Endothelial cell (in vitro differentiated cells): ENCODE data around the gene LRCOL1. TPM values are rescaled to one million over a fixed set of nuclear protein-coding genes. Genes with fewer than 3 reads are reported as not detected.

Experiments
- DNase-seq: peaks from one replicate; pipeline ENCODE4 v3.0.0; 2021; ENCODE audit warnings: low spot score
- H3K27ac Mint-ChIP-seq: one replicate; pipeline ENCODE4 v1.8.0; 2021; ENCODE audit warnings: mixed read lengths, inconsistent platforms; ENCODE audit not compliant: unreplicated experiment
- H3K27me3 Mint-ChIP-seq: one replicate; pipeline ENCODE4 v1.8.0; 2021; ENCODE audit warnings: mild to moderate bottlenecking, moderate library complexity, mixed read lengths, inconsistent platforms; ENCODE audit not compliant: unreplicated experiment
- H3K36me3 Mint-ChIP-seq: one replicate; pipeline ENCODE4 v1.8.0; 2021; ENCODE audit warnings: mild to moderate bottlenecking, low read depth, mixed read lengths, inconsistent platforms; ENCODE audit not compliant: unreplicated experiment
- H3K4me1 Mint-ChIP-seq: one replicate; pipeline ENCODE4 v1.8.0; 2021; ENCODE audit warnings: mild to moderate bottlenecking, mixed read lengths, inconsistent platforms; ENCODE audit not compliant: unreplicated experiment
- H3K4me3 Mint-ChIP-seq: one replicate; pipeline ENCODE4 v1.8.0; 2021; ENCODE audit warnings: mild to moderate bottlenecking, mixed read lengths, inconsistent platforms; ENCODE audit not compliant: unreplicated experiment
- H3K9me3 Mint-ChIP-seq: one replicate; pipeline ENCODE4 v1.8.0; 2021; ENCODE audit warnings: mixed read lengths, inconsistent platforms; ENCODE audit not compliant: unreplicated experiment
- total RNA-seq: library from RNA; stranded (reverse); fragmentation: NEBNext Ultra II Directional; extraction: Animal tissue kit (Norgen Biotek cat#: 25700); gene quantifications from one replicate; pipeline ENCODE4 v1.2.1, GENCODE V29; 2021; ENCODE audit not compliant: unreplicated experiment
- TF ChIP-seq, protein P1 (sequence below): fragments of 200-600 bp; sonication (generic); IDR thresholded peaks from one replicate; pipeline ENCODE4 v1.5.0; 2021; ENCODE audit warnings: antibody characterized with exemption; ENCODE audit not compliant: unreplicated experiment

The LRCOL1 gene
- total RNA-seq, 1 donor from 2014 or later: not detected

GRCh38 chr12:132566516-132567131, 43.8 kb downstream of the LRCOL1 start:
- DNase-seq: no peak
- Mint-ChIP-seq H3K36me3 (peaks cover 4% of the 10 kb centered on the region), H3K4me1 (no peaks in the 10 kb centered on the region), H3K27ac (no peak overlapping the region), H3K27me3 (peaks cover 8% of the 10 kb centered on the region), H3K4me3 (no peak overlapping the region), H3K9me3 (no peaks in the 10 kb centered on the region)
- TF ChIP-seq, protein P1, sequence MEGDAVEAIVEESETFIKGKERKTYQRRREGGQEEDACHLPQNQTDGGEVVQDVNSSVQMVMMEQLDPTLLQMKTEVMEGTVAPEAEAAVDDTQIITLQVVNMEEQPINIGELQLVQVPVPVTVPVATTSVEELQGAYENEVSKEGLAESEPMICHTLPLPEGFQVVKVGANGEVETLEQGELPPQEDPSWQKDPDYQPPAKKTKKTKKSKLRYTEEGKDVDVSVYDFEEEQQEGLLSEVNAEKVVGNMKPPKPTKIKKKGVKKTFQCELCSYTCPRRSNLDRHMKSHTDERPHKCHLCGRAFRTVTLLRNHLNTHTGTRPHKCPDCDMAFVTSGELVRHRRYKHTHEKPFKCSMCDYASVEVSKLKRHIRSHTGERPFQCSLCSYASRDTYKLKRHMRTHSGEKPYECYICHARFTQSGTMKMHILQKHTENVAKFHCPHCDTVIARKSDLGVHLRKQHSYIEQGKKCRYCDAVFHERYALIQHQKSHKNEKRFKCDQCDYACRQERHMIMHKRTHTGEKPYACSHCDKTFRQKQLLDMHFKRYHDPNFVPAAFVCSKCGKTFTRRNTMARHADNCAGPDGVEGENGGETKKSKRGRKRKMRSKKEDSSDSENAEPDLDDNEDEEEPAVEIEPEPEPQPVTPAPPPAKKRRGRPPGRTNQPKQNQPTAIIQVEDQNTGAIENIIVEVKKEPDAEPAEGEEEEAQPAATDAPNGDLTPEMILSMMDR: no peak

GRCh38 chr12:132565365-132565764, 45.0 kb downstream of the LRCOL1 start:
- Mint-ChIP-seq H3K27ac (no peak overlapping the region), H3K9me3 (no peaks in the 10 kb centered on the region), H3K4me3 (no peak overlapping the region), H3K27me3 (peaks cover 8% of the 10 kb centered on the region), H3K4me1 (no peaks in the 10 kb centered on the region), H3K36me3 (peaks cover 4% of the 10 kb centered on the region)
- no peak for DNase-seq
- TF ChIP-seq, protein P1: no peak

GRCh38 chr12:132563911-132564310, 46.5 kb downstream of the LRCOL1 start:
- DNase-seq: no peak
- Mint-ChIP-seq H3K4me1 (no peaks in the 10 kb centered on the region), H3K4me3 (no peak overlapping the region), H3K27ac (no peak overlapping the region), H3K36me3 (peaks cover 4% of the 10 kb centered on the region), H3K9me3 (no peaks in the 10 kb centered on the region), H3K27me3 (peaks cover 8% of the 10 kb centered on the region)
- TF ChIP-seq, protein P1: no peak

DNA sequence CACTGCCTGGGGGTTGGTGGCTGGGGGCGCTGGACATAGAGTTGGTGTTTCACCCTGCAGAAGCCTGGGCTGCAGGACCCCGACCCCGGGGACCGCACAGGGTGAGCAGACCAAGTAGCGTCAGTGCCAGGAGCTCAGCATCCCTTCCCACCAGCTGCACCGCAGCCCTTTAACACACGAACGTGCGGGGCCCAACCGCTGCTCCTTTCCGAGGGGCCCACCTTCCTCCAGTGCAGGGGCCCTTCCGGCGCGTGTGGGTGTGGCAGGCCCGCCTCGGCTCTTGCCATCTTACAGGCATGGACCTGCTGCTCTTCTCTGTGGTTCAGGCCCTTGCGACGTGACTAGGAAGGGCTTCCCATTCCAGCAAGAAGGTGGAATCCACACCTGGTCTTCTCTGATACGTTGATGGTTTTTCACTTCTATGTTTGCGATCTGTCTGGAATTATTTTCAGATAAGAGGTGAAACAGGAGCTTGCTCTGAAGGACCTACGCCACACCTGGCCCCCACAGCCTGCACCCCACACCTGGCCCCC, 47.8 kb downstream of the LRCOL1 start:
- TF ChIP-seq, protein P1: no peak
- no peak for DNase-seq
- H3K27me3 Mint-ChIP-seq: peaks cover 8% of the 10 kb centered on the region
- H3K4me3 Mint-ChIP-seq: no peak overlapping the region
- no peak overlapping the region for H3K27ac Mint-ChIP-seq
- H3K9me3 Mint-ChIP-seq: no peaks in the 10 kb centered on the region
- H3K36me3 Mint-ChIP-seq: peaks cover 4% of the 10 kb centered on the region
- H3K4me1 Mint-ChIP-seq: no peaks in the 10 kb centered on the region

DNA sequence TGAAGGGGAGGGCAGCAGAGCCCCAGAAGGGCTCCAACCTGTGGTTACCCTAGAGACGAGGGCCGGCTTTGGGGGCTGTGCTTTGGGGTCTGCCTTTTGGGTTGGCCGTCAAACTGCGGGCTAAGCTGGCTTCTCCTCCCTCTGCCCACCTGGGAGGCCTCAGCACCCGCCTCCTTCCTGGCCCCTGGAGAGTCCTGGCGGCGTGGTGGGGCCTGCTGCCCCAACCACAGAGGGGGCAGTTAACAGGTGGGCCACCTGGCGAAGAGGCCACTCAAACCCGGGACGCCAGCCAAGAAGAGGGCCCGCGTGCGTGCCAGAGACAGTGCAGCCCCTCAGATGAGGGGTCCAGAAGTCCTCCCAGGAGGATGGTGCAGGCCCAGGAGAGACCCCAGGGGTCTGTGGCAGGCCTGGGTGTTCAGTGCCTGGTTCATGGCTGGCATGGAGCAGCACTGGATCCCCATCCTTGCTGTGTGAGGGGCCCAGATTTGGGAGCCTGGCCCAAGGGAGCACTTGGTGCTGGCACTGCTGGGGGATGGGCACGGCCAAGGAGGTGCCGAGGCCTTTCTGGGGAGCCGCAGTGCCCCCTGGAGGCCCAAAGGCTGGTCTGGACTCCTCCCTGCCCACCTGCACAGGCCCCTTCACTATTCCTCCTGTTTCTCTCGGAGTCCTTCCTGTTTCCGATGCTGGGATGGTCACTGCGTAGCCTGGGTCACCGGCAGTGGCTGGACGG, 48.8 kb downstream of the LRCOL1 start:
- peak; percentile 50 for DNase-seq
- H3K27ac Mint-ChIP-seq: no peak overlapping the region
- H3K9me3 Mint-ChIP-seq: no peaks in the 10 kb centered on the region

More for the DNA sequence above, 48.8 kb downstream of the LRCOL1 start:
- no peaks in the 10 kb centered on the region for H3K4me1 Mint-ChIP-seq
- H3K27me3 Mint-ChIP-seq: peaks cover 8% of the 10 kb centered on the region
- peaks cover 7% of the 10 kb centered on the region for H3K36me3 Mint-ChIP-seq
- no peak overlapping the region for H3K4me3 Mint-ChIP-seq
- TF ChIP-seq, protein P1: no peak
